ENCODE data around the gene EMID1. TPM values are rescaled to one million over a fixed set of nuclear protein-coding genes. Genes with fewer than 3 reads are reported as not detected.
"Not testable (repeated sequence)": the region's sequence is repeated elsewhere in the genome, so short reads cannot be mapped to it uniquely, and the experiment has no call there.

Gene EMID1
- total RNA-seq, 1 experiment from 2014 or later: 1.1 TPM

DNA sequence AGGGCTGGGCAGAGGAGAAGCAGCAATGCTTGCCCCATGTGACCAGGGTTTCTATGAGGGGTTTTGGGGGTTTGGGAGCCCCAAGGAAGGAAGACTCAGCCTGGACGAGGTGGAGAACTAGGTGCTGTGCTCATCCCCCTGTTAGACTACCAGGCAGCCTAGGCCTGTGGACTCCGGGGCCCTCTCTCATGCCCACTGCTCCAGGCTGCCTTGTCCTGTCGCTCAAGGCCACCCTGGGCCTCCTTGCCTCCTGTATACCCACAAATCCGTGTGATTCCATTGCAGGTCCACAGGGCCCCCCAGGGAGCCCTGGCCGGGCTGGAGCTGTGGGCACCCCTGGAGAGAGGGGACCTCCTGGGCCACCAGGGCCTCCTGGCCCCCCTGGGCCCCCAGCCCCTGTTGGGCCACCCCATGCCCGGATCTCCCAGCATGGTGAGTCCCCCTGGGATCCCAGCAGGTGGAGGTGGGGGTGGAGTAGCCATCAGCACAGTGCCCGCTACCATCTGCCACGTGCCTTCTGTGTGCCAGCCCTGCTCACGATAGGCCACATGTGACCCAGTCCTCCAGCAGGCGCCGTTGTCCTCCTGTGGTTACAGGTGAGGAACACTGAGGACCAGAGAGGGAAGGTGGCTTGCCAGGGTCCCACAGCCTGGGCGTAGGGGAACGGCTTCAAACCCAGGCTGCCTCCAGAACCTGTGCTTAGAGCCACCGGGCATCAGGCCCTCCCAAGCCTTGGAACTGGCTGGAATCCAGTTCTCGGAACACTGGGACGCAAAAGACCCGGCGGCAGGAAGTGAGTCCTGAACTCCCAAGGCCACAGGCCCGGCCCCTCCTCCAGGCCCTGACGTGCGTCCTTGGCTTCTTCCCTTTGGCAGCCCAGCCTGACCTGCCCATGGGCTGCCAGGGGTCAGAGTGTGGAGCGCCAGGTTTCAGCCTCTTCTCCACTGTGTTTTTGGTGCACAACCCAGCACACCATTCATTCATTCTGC is 26.6 kb downstream of the EMID1 start:
- Histone ChIP-seq H4K20me1 (ENCODE audit: insufficient read depth) (no peaks in the 10 kb centered on the region), H3K4me1 (replicated peaks; ENCODE audit: insufficient read depth) (no peaks in the 10 kb centered on the region), H3K9me2 (ENCODE audit: insufficient read depth) (no peaks in the 10 kb centered on the region), H3K4me3 (no peak overlapping the region), H2AFZ (no peak overlapping the region), H3K36me3 (ENCODE audit: low read depth) (no peaks in the 10 kb centered on the region), H3F3A (ENCODE audit: insufficient read depth, low read depth) (no peaks in the 10 kb centered on the region), H3K79me2 (ENCODE audit: low read depth) (no peaks in the 10 kb centered on the region), H3K9me3 (ENCODE audit: insufficient read depth, low read depth) (no peaks in the 10 kb centered on the region), H3K27me3 (ENCODE audit: insufficient read depth, low read depth) (no peaks in the 10 kb centered on the region), H3K4me2 (no peak overlapping the region), H3K27ac (no peak overlapping the region)
- intact Hi-C loops (cut with micrococcal nuclease; ENCODE audit: unreplicated experiment): no loop called here
- ChIA-PET CTCF (no interaction called here), POLR2A (ENCODE audit: unreplicated experiment) (no interaction called here)
- TF ChIP-seq, protein P1, sequence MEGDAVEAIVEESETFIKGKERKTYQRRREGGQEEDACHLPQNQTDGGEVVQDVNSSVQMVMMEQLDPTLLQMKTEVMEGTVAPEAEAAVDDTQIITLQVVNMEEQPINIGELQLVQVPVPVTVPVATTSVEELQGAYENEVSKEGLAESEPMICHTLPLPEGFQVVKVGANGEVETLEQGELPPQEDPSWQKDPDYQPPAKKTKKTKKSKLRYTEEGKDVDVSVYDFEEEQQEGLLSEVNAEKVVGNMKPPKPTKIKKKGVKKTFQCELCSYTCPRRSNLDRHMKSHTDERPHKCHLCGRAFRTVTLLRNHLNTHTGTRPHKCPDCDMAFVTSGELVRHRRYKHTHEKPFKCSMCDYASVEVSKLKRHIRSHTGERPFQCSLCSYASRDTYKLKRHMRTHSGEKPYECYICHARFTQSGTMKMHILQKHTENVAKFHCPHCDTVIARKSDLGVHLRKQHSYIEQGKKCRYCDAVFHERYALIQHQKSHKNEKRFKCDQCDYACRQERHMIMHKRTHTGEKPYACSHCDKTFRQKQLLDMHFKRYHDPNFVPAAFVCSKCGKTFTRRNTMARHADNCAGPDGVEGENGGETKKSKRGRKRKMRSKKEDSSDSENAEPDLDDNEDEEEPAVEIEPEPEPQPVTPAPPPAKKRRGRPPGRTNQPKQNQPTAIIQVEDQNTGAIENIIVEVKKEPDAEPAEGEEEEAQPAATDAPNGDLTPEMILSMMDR (conservative IDR thresholded peaks at IDR 0.05): no peak
- no peak for TF ChIP-seq EZH2 (IDR thresholded peaks at IDR 0.05; ENCODE audit: low read depth)
- DNase-seq: no peak
- no TSS peak for BruUV-seq (replicated peaks)

DNA sequence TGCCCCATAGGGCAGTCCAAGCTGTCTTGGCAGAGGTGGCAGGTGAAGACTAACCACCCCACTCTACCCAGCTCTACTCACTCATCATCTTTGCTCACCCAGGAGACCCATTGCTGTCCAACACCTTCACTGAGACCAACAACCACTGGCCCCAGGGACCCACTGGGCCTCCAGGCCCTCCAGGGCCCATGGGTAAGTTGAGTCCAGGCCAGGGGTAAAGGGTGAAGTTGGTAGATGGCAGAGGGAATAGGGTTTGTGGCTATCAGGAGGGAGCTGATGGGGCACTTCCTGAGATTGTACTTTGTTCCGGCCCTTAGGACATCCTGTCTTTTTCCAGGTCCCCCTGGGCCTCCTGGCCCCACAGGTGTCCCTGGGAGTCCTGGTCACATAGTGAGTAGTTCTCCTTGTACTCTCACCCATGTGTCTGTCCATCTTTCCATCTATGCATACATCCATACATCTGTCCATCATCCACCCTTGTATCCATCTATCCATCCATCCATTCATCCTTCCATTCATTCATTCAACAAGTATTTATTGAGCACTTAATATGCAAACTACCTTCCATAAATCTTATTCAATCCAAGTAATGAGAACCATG is 27.7 kb downstream of the EMID1 start:
- Histone ChIP-seq H3K27ac (no peak overlapping the region), H3K9me3 (ENCODE audit: insufficient read depth, low read depth) (no peaks in the 10 kb centered on the region), H3F3A (ENCODE audit: insufficient read depth, low read depth) (no peaks in the 10 kb centered on the region), H3K4me1 (replicated peaks; ENCODE audit: insufficient read depth) (no peaks in the 10 kb centered on the region), H3K4me3 (no peak overlapping the region), H4K20me1 (ENCODE audit: insufficient read depth) (no peaks in the 10 kb centered on the region), H3K36me3 (ENCODE audit: low read depth) (no peaks in the 10 kb centered on the region), H3K27me3 (ENCODE audit: insufficient read depth, low read depth) (no peaks in the 10 kb centered on the region), H3K79me2 (ENCODE audit: low read depth) (no peaks in the 10 kb centered on the region), H3K4me2 (no peak overlapping the region), H2AFZ (no peak overlapping the region), H3K9me2 (ENCODE audit: insufficient read depth) (no peaks in the 10 kb centered on the region)
- no peak for DNase-seq
- ChIA-PET POLR2A (ENCODE audit: unreplicated experiment) (no interaction called here), CTCF (no interaction called here)
- intact Hi-C loops (cut with micrococcal nuclease; ENCODE audit: unreplicated experiment): no loop called here
- BruUV-seq (replicated peaks): no TSS peak
- TF ChIP-seq, protein P1 (conservative IDR thresholded peaks at IDR 0.05): no peak
- TF ChIP-seq EZH2 (IDR thresholded peaks at IDR 0.05; ENCODE audit: low read depth): no peak

DNA sequence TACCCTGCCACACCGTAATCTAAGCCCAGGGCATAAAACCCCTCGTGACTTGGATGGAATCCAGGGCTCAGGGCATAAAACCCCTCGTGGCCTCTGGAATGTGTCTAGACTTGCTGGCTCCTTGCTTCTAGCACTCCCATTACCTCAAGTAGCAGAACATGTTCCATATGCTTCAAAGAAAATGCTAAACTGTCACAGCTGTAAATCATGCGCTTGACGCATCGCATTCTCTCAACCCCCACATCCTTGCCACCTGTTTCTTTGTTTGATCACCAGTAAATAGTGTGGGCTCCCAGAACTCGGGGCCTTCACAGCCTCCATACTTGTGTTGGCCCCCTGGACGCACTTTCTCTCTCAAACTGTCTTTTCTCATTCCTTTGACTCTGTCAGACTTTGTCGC is 34.8 kb downstream of the EMID1 start:
- POLR2A ChIA-PET (ENCODE audit: unreplicated experiment): interaction anchor here (0.6 kb wide), 1 partner anchor 557 kb away, joined by 7 read pairs; no protein-coding TSS in a partner anchor
- H3K27ac ChIP-seq; H3K79me2 ChIP-seq (ENCODE audit: low read depth); H3K4me1 ChIP-seq (replicated peaks; ENCODE audit: insufficient read depth); CTCF ChIA-PET; H3K36me3 ChIP-seq (ENCODE audit: low read depth); H3K4me3 ChIP-seq; DNase-seq; H4K20me1 ChIP-seq (ENCODE audit: insufficient read depth); H2AFZ ChIP-seq; BruUV-seq (replicated peaks); H3K9me2 ChIP-seq (ENCODE audit: insufficient read depth); H3K4me2 ChIP-seq; H3F3A ChIP-seq (ENCODE audit: insufficient read depth, low read depth); H3K27me3 ChIP-seq (ENCODE audit: insufficient read depth, low read depth); H3K9me3 ChIP-seq (ENCODE audit: insufficient read depth, low read depth): not testable (repeated sequence)
- intact Hi-C loops (cut with micrococcal nuclease; ENCODE audit: unreplicated experiment): loop anchor here (10.0 kb wide), 1 partner anchor 386 kb away; no protein-coding TSS in a partner anchor

Data from PC-9 (cell line).